GM19043 (cell line): ENCODE results near the gene BNIP3.
"Not testable (repeated sequence)": the region's sequence is repeated elsewhere in the genome, so short reads cannot be mapped to it uniquely, and the experiment has no call there.

Source experiments
- ATAC-seq: cut with Tn5 transposase; IDR thresholded peaks from one replicate; pipeline ENCODE4 v1.9.1; 2021; ENCODE audit warnings: low read depth; ENCODE audit not compliant: unreplicated experiment

BNIP3 gene

GRCh38 chr10:131959841-131960240 is 21.9 kb downstream of the BNIP3 start:
- no peak for ATAC-seq

DNA sequence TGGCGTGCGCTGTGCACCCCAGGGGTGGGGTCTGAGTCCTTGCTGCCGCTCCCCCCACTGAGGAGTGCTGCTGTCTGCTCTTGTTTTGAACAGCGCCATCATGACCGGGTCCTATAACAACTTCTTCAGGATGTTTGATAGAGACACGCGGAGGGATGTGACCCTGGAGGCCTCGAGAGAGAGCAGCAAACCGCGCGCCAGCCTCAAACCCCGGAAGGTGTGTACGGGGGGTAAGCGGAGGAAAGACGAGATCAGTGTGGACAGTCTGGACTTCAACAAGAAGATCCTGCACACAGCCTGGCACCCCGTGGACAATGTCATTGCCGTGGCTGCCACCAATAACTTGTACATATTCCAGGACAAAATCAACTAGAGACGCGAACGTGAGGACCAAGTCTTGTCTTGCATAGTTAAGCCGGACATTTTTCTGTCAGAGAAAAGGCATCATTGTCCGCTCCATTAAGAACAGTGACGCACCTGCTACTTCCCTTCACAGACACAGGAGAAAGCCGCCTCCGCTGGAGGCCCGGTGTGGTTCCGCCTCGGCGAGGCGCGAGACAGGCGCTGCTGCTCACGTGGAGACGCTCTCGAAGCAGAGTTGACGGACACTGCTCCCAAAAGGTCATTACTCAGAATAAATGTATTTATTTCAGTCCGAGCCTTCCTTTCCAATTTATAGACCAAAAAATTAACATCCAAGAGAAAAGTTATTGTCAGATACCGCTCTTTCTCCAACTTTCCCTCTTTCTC is 26.0 kb downstream of the BNIP3 start:
- no peak for ATAC-seq

- no peak for ATAC-seq
Measured at GRCh38 chr10:131954356-131954965, 27.3 kb downstream of the BNIP3 start.

- not testable (repeated sequence) for ATAC-seq
Measured at GRCh38 chr10:131949908-131950307, 31.8 kb downstream of the BNIP3 start.

- no peak for ATAC-seq
Measured at GRCh38 chr10:131949041-131949862, 32.5 kb downstream of the BNIP3 start.

DNA sequence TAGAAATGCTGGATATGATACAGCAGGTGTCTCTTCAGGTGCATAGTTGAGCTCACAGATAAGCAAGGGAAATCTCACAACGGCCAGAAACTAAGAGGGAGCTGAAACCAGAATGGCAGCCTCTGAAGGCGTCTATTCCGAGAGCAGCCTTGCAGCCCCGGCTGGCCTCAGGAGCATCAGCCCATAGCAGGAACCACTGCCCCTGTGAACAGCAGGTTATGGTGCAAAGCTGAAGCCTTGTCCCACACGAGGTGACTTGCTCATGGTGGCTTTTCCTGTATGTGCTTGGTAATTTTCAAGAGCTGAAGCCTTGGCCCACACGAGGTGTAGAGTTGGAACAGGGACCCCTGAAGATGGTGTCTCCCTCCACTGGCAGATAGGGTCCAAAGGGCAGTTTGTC is 33.2 kb downstream of the BNIP3 start:
- no peak for ATAC-seq

GRCh38 chr10:131947631-131948347 is 33.9 kb downstream of the BNIP3 start:
- ATAC-seq = no peak

DNA sequence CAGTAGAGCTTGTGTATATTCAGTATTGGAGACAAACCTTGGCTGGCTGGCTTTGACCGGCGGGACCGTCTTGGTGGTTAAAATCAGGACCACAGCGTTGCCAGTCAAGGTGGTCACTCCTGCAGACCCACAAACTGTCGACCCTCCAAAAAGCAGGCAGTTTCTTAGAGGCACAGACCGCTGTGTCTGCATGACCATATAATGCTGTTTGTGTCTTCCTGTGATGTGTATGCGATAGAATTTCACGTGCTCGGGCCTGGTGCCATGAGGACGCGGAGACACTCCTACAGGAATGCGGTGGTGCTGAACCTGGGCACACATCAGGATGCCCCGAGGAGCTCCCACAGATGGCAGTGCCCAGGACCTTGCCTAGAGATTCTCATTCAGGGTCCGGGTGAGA is 34.8 kb downstream of the BNIP3 start:
- ATAC-seq = no peak

DNA sequence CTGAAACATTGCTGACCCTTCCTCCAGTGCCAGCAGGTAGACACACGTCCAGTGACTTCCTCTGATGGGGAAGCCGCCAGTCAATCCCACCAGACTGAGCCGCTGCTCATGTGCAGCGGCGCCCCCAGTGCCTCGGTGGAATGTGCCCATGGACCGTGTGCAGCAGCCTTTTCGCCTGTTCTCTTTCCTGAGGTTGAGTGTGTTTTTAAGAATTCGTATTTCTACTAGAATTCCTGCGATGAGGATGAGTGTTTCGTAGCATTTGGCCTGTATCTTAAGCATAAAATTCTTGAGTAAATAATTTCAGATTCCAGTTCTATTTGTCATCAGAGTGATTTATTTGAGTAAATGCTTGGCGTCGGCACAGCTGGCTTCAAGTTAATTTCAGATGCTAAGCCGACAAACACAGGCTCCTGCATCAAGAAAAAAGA is 35.4 kb downstream of the BNIP3 start:
- no peak for ATAC-seq

DNA sequence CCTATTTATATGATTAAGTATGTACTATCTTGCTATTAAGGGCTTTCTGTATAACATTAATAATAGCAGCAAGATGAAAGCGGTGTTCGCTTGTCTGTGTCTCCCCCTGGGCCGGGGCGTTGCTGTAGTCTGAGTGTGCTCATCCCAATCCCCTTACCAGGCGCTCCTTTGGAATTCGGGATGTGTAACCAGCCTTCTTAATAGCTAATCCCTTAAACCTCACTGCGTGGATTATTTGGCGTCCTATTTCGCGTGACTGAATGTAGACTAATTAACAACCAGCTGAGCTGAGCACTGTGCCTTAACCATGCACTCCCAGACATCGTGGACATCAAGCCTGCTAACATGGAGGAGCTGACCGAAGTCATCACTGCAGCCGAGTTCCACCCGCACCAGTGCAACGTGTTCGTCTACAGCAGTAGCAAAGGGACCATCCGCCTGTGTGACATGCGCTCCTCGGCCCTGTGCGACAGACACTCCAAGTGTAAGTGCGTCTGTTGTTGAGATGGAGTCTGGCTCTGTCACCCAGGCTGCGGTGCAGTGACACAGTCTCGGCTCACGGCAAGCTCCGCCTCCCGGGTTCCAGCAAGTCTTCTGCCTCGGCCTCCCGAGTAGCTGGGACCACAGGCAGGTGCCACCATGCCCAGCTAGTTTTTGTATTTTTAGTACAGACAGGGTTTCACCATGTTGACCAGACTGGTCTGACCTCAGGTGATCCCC is 36.6 kb downstream of the BNIP3 start:
- no peak for ATAC-seq

GRCh38 chr10:131944412-131944811 is 37.3 kb downstream of the BNIP3 start:
- no peak for ATAC-seq

DNA sequence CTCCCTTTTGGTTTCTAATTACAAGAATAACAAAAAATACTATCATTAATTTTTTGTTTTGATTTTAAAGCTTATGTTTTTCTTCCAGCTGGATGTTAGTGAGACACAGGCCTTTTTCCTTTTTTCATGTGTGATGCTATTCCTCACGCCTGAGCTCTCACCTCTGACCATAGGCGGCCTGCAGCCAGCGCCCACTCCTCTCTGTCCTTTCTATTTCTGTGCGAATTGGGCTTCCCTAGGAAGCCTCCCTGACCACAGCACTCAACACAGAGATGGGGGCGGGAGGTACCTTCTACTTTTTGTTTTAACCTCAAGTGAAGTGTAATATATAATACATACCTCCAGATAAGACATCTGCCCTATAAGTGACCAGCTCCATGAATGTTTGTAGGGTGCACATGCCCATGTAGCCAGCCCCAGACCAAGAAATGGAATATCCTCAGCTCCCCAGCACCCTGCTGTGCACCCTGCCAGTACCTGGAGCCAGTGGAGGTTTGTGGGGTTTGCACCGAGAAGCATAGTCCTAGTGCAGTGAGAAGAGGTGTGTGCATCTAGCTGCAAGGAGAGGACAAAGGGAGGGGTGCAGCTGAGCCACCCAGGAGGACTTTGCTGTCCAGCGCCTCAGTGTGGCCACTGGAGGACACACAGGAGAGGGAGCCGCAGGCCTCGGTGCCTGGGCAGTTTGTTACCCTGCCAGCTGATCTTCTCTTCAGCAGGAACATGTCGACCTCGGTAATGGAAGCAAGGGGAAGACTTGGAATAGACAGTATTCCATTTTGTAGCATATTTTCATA is 38.5 kb downstream of the BNIP3 start:
- no peak for ATAC-seq

GRCh38 chr10:131942455-131942854 is 39.3 kb downstream of the BNIP3 start:
- ATAC-seq = no peak

DNA sequence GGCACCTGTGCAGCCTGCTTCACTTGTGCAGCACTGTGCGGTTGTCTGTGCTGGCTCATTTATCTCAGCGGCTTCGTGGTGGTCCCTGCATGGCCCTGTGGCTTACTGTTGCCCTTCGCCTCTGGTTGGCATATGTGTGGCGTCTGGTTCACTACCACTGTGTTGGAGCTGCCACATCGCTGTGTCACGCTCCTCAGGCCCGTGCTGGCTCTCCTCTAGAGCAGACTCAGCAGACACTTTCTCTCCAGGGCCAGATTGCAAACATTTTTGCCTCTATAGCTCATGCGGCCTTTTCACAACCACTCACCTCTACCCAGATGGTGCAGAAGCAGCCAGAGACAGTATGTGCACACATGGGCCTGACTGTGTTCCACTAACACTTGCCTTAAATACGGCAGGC is 43.0 kb downstream of the BNIP3 start:
- ATAC-seq = no peak

DNA sequence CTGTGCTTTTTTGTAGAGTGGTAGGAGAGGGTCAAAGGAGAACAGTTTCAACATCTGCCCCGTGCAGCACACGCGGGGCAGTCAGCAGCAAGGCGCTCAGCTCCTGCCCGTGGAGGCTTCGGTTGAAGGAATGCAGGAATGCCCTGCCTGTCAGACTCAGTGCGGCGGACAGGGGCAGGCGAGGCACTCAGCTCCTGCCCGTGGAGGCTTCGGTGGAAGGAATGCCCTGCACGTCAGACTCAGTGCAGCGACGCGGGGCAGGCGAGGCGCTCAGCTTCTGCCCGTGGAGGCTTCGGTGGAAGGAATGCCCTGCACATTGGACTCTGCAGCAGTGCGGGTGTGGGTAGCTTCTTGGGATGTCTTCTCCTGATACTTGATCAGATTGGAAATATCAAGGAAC is 43.9 kb downstream of the BNIP3 start:
- no peak for ATAC-seq

- no peak for ATAC-seq
Measured at GRCh38 chr10:131936736-131937135, 45.0 kb downstream of the BNIP3 start.

GRCh38 chr10:131936294-131936693 is 45.4 kb downstream of the BNIP3 start:
- no peak for ATAC-seq

GRCh38 chr10:131935260-131935659 is 46.5 kb downstream of the BNIP3 start:
- ATAC-seq = no peak

DNA sequence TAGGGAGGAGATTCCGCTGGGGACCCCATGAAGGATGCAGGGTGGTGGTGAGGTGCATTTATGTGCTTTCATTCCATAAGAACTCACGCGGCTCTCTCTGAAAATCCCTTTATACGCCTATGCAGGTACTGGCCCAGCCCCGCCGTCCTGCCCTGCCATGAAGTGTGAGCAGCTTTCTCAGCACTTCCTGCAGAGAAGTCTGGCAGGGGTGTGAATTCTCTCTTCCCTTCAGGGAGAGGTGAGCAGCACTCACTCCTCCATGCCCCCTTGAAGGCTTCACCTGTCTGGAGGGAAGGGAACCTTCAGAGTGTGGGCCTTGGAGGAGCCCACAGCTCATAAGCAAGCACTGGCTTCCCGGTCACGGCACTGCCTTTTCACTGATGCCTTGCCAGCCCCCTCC is 47.0 kb downstream of the BNIP3 start:
- ATAC-seq = no peak
